Stimulated activated CD8-positive, alpha-beta memory T cell treated with anti-CD3 and anti-CD28 coated beads, Interleukin-12 subunit alpha, Interleukin-12 subunit beta, amount 100 ng/mL, for 4 hours (primary cell): Measurements from ENCODE around the gene LRMDA.
"Not testable (repeated sequence)": the region's sequence is repeated elsewhere in the genome, so short reads cannot be mapped to it uniquely, and the experiment has no call there.

ENCODE experiments used
- DNase-seq: peaks from one replicate; pipeline ENCODE4 v3.0.0-alpha.2; 2020; ENCODE audit warnings: low read depth

The LRMDA gene

DNA sequence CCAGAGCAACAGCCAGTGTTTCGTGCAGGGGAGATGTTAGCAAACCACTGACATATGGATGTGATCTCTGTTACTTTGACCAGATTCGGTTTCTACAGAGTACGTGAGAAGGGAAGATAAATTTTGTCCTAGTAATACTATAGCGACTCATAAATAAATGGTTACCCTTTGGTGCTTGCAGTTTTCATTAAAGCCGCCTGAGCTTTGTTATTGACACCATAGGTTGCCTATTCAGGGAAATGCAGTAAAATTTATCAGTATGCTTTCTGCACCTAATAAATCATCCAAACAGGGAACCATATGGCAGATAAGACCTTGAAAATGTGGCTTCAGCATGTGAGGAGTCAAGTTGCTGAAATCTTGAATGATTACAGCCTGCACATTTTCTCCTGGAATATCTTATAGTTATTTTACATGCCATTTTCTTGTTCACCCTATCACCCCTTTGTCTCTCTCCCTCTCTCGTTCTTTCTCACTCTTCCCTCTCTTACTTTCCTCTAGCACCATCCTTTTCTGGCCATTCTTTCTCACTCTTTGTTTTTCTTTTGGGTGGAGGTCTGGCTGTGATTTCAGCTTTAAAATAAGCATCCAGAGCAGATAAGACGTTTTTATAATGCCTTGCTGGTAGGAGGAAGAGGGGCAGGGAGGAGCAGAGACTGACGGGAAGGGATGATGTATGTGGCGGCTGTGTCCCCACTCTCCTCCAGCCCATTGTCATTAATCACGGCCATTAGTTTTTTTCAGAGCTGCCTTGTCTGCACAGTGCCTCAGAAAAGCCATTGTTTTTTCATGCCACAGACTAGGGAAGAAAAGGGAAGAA, 182.5 kb downstream of the LRMDA start:
- DNase-seq = no peak

GRCh38 chr10:75616076-75616475, 184.7 kb downstream of the LRMDA start:
- DNase-seq = no peak

- no peak for DNase-seq
These were observed 185.6 kb downstream of the LRMDA start for GRCh38 chr10:75616874-75617478.

- no peak for DNase-seq
These were observed 186.2 kb downstream of the LRMDA start for GRCh38 chr10:75617485-75618155.

- no peak for DNase-seq
These were observed 188.2 kb downstream of the LRMDA start for GRCh38 chr10:75619635-75620034.

DNA sequence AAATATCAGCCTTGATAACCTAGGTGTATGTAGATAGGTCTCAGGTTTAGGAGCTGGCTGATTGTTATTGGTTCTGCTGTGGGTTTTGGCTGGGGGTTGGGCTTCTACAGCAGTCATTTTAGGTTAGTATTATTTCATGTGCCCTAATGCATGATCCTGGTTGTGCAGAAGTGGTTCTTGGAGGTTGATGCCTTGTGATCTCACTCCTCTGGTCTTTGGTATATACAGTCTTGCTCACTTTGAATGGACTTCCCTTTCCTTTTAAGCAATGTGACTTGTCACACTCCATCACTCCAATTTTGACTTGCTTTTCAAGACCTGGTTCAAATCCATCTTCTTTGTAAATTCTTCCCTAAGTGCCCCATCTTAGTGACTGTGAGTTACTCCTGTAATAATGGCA, 188.9 kb downstream of the LRMDA start:
- DNase-seq = no peak

GRCh38 chr10:75621003-75621402, 189.6 kb downstream of the LRMDA start:
- DNase-seq = not testable (repeated sequence)

- no peak for DNase-seq
These were observed 191.1 kb downstream of the LRMDA start for GRCh38 chr10:75622503-75622902.

- no peak for DNase-seq
These were observed 192.1 kb downstream of the LRMDA start for GRCh38 chr10:75623310-75624093.

GRCh38 chr10:75624638-75625037, 193.2 kb downstream of the LRMDA start:
- no peak for DNase-seq

GRCh38 chr10:75630746-75631145, 199.3 kb downstream of the LRMDA start:
- no peak for DNase-seq

GRCh38 chr10:75632805-75633462, 201.5 kb downstream of the LRMDA start:
- no peak for DNase-seq

GRCh38 chr10:75633568-75633967, 202.1 kb downstream of the LRMDA start:
- no peak for DNase-seq

GRCh38 chr10:75634947-75635346, 203.5 kb downstream of the LRMDA start:
- no peak for DNase-seq

DNA sequence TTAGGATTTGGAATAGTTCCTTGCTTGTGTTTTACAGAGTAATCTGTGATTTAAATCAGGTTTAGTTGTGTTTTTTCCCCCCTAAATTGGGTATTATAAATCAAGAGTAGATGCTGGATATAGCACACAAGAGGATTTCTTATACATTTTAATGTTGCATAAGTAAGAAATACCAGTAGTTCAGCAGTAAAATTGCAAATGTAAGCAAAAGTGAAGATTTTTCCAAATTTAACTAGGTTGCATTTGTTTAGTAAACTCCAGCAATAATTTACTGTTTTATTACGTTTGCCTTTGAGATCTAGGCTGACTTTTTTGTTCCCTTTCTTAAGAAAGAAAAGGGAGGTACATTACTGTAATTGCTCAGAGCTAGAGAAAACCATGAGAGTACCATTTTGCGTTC, 207.3 kb downstream of the LRMDA start:
- DNase-seq = no peak

DNA sequence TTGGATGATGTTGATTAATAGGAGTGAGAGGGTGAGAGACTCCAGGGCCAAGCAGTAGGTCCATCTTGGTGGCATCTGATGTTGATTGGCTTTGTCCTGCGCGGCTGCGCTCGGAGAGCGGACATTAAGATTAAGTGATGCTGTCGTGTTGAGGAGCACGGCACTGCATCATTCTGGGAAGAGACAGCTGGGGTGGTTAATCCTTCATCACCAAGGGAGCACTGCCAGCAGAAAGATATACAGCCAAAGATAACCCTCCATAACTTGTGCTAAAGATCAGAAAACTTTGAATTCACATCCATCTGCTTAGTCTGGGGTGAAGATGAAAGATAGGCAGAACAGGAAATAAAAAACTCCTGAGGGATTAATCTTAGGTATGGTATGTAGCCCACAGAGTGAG, 208.3 kb downstream of the LRMDA start:
- DNase-seq = no peak

GRCh38 chr10:75640381-75640780, 209.0 kb downstream of the LRMDA start:
- DNase-seq = no peak

- no peak for DNase-seq
These were observed 209.4 kb downstream of the LRMDA start for GRCh38 chr10:75640803-75641202.

DNA sequence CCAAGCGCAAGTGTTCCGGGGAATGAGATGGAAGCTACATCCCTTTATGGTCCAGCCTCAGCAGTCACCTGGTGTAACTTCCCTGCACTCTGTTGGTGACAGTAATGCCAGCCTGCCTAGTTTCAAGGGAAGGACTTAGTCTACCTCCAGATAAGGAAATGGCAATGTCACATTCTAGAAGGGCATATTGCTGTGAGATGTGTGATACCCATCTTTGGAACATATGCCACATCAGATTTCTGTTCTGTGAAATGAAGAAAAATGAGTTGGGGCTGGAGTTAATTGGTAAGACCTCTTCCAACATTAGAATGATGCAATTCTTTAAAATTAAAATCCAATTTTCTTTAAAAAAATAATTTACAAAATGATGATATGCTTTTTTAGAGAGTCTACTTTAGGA, 212.0 kb downstream of the LRMDA start:
- DNase-seq = no peak

DNA sequence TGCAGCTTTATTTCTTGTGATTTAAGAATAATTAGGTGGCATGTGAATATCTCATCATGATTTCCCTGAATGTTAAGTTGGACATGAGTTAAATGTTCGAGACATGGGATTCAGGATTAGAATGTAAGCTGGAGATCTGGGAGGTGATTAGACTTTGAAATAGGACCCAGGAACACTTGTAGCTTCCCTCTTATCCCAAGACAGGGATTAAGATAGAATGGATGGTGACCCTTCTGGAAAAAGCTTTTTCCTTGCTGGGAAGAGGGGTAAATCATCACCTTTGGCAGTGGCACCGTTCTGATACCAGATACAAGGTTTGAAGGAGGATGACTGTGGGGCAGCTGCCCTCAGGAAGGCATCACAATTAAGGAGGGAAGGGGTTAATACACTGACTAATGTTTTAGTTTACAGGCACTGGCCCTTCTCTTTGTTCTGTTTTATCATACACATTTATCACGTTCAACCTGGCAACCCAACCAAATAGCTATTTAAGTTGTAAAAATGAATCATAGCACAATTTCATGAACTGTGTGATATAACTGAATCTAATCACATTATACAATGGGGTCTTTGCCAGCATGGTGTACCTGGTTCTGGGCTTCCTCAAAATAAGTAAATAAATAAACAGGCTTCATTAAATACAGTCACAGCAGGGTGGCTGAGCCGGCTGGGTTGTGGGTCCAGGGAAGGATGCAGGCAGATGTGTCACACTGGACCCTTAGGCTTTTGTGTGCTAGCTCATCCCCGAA, 212.7 kb downstream of the LRMDA start:
- DNase-seq = no peak

DNA sequence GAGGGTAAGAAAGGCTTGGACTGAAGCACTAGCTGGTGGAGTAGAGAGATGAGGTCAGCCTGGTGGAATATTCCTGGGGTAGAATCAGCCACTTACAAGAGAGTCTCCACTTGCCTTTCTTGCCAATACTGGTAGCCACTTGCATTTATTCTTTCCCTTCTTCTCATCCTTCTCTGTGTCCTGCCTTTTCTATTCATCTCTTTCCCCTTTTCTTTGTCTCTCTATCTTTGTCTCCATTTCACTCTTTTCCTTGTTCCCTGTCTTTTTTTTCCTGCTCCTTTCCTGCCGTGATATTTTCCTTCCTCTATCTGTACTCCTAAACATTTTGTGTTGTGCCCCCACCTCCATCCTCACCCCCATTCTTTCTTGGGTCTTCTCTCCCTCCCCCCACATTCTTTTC, 214.3 kb downstream of the LRMDA start:
- no peak for DNase-seq
